ENCODE data around the gene SUPT20H. TPM values are rescaled to one million over a fixed set of nuclear protein-coding genes. Genes with fewer than 3 reads are reported as not detected.

The SUPT20H gene
- total RNA-seq, 4 donors from 2014 or later: 24.7 to 50.9 (median 40.6) TPM

DNA sequence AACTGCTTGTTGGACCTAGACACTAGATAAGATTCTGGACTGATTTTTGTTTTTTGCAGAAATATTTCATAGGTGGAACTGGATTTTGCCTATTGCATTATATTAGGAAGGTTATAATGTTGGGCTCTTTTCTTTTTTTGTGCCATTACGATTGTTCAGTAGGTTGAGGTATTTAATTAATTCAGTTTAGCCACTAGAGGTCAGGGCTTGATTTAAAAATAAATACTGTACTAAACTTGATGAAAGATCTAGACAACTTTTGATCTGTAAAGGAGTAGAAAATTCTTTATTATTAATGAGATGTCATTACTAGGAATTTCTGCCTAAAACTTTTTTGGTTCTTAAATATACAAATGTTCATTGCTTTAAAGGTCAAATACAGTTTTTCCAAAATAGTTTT lies 15.2 kb upstream of the SUPT20H start:
- Histone ChIP-seq H3K4me3 (no peak overlapping the region), H3K9me3 (no peaks in the 10 kb centered on the region), H3K36me3 (no peaks in the 10 kb centered on the region), H3K4me1 (no peaks in the 10 kb centered on the region), H3K27ac (no peak overlapping the region), H3K27me3 (no peaks in the 10 kb centered on the region)
- TF ChIP-seq, protein P1, sequence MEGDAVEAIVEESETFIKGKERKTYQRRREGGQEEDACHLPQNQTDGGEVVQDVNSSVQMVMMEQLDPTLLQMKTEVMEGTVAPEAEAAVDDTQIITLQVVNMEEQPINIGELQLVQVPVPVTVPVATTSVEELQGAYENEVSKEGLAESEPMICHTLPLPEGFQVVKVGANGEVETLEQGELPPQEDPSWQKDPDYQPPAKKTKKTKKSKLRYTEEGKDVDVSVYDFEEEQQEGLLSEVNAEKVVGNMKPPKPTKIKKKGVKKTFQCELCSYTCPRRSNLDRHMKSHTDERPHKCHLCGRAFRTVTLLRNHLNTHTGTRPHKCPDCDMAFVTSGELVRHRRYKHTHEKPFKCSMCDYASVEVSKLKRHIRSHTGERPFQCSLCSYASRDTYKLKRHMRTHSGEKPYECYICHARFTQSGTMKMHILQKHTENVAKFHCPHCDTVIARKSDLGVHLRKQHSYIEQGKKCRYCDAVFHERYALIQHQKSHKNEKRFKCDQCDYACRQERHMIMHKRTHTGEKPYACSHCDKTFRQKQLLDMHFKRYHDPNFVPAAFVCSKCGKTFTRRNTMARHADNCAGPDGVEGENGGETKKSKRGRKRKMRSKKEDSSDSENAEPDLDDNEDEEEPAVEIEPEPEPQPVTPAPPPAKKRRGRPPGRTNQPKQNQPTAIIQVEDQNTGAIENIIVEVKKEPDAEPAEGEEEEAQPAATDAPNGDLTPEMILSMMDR (IDR thresholded peaks at IDR 0.05): peak in 3 of 5 experiments; percentile 28 to 46 (median 28)
- no peak for TF ChIP-seq EP300 (IDR thresholded peaks at IDR 0.05)
- no peak for TF ChIP-seq POLR2A (IDR thresholded peaks at IDR 0.05)
- no peak for DNase-seq (ENCODE audit: low spot score in 2 of 2)
- 2 to 6% methylated on average over 1 of the region's 1 CpG for whole genome bisulfite sequencing, 2 donors

DNA sequence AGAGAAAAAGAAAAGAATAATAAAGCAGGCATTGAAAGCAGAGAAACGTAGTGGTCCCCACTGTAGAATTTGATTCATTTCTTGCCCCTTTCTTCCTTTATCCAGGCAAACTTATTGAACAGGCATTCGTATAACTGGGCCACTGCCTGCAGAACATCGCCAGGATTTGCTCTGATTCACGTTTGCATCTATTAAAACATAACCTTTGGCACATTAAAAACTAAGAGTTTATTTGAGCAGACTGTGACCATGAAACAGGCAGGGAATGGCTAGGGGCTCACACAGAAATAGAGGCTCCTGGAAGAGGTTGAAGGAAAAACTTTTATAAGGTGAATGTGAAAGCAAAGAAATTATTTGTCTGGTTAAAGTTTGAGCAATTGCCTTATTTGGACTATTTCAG lies 12.5 kb upstream of the SUPT20H start:
- Histone ChIP-seq H3K36me3 (no peaks in the 10 kb centered on the region), H3K27ac (no peak overlapping the region), H3K4me3 (no peak overlapping the region), H3K4me1 (no peaks in the 10 kb centered on the region), H3K9me3 (no peaks in the 10 kb centered on the region), H3K27me3 (no peaks in the 10 kb centered on the region)
- TF ChIP-seq, protein P1 (IDR thresholded peaks at IDR 0.05): no peak
- TF ChIP-seq EP300 (IDR thresholded peaks at IDR 0.05) (no peak), POLR2A (IDR thresholded peaks at IDR 0.05) (no peak)
- DNase-seq (ENCODE audit: low spot score in 2 of 2): no peak
- WGBS, 2 donors: 50 to 53% methylated on average over 4 of the region's 4 CpGs

DNA sequence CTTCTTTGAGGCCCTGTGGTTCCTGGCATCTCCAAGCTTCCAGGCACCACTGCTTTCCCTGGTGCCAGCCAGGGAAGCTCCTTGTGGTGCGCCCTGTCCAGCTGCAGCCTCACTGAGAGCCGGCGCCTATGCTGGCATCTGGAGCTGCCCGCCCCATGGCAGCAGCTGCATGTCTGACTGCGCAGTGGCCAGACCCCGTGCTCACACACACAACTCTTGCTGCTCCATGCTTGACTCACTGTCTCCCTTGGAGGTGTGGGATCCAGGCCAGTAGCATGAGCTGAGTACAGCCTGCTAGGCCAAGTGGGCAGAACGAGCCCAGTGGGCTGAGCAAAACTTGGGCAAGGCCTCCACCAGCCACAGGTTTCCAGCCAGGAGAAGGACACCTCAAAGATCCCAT lies 11.5 kb upstream of the SUPT20H start:
- Histone ChIP-seq H3K4me1 (no peaks in the 10 kb centered on the region), H3K36me3 (no peaks in the 10 kb centered on the region), H3K4me3 (no peak overlapping the region), H3K27ac (no peak overlapping the region), H3K27me3 (no peaks in the 10 kb centered on the region), H3K9me3 (no peaks in the 10 kb centered on the region)
- TF ChIP-seq EP300 (IDR thresholded peaks at IDR 0.05) (no peak), POLR2A (IDR thresholded peaks at IDR 0.05) (no peak)
- TF ChIP-seq, protein P1 (IDR thresholded peaks at IDR 0.05): no peak
- no peak for DNase-seq (ENCODE audit: low spot score in 2 of 2)
- WGBS, 2 donors: 85 to 91% methylated on average over 7 of the region's 7 CpGs

DNA sequence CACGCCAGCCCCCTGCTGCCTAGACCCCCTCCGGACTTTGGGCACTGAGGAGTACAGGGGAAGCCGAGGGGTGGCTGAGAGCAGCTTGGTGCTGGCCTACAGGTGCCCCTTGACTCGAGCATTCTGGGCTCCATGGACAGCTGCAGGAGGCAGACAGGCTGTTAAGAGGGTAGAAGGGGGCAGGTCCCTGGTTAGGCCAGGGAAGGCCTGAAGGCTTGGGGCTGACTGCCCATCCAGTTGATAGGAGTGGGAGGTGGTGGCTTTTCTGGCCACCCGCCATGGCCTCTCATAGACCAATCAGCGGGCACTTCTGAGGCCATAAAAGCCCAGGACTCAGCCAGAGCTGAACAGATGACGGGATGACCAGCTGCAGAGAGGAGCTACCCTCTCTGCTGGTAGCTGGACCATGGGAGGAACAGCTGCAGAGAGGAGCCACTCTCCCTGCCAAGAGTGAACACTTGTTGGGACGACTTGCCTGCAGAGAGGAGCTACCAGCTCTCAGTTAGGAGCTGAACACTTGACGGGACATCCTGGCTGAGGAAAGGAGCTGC lies 10.7 kb upstream of the SUPT20H start:
- Histone ChIP-seq H3K4me3 (no peak overlapping the region), H3K9me3 (no peaks in the 10 kb centered on the region), H3K27ac (no peak overlapping the region), H3K27me3 (no peaks in the 10 kb centered on the region), H3K36me3 (no peaks in the 10 kb centered on the region), H3K4me1 (no peaks in the 10 kb centered on the region)
- WGBS, 2 donors: 83 to 85% methylated on average over 8 to 9 of the region's 9 CpGs
- no peak for DNase-seq (ENCODE audit: low spot score in 2 of 2)
- TF ChIP-seq EP300 (IDR thresholded peaks at IDR 0.05) (no peak), POLR2A (IDR thresholded peaks at IDR 0.05) (no peak)
- TF ChIP-seq, protein P1 (IDR thresholded peaks at IDR 0.05): no peak

DNA sequence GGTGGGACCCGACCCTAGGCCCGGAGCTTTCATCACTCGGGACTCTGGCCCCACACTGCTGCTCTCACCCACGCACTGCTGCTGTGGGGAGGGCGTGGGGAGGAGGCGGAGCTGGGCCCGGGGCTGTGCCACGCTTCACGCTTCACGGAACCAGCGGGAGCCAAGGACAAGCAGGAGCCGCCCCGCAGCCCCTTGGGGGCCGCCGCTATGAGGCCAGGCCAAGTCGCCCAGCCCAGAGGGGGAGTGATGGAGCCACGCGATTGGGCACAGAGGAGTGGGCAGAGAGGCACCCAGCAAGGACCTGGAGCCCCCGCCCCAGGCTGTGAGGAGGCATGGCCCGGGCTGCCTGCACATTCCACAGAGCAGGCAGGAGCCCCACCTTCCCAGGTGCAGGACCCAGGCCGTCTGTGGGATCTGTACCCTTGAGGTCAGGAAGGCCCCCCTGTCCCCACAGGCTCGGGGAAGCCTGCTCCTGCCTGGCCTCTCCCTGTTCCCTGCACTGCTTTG lies 10.2 kb upstream of the SUPT20H start:
- no peak for TF ChIP-seq POLR2A (IDR thresholded peaks at IDR 0.05)
- TF ChIP-seq, protein P1 (IDR thresholded peaks at IDR 0.05): no peak
- Histone ChIP-seq H3K27me3 (no peaks in the 10 kb centered on the region), H3K9me3 (no peaks in the 10 kb centered on the region), H3K4me3 (no peak overlapping the region), H3K27ac (no peak overlapping the region), H3K36me3 (no peaks in the 10 kb centered on the region), H3K4me1 (no peaks in the 10 kb centered on the region)
- WGBS, 2 donors: 89% methylated on average over 10 to 20 of the region's 22 CpGs
- no peak for DNase-seq (ENCODE audit: low spot score in 2 of 2)

Measured in tibial nerve (tissue), 4 donors.